NB4 (cell line): ENCODE results near the gene DLX3.

ENCODE experiments used
- CTCF ChIP-seq: IDR thresholded peaks from one replicate; pipeline ENCODE4 v1.5.1; 2012; ENCODE audit warnings: low read depth, low read length
- POLR2A ChIP-seq: IDR thresholded peaks from 2 replicates; pipeline ENCODE4 v1.6.1; 2011; ENCODE audit warnings: mild to moderate bottlenecking; ENCODE audit not compliant: insufficient read length; ENCODE audit errors: extremely low read depth
- TF ChIP-seq, protein P1 (sequence below): IDR thresholded peaks from 2 replicates; pipeline ENCODE4 v1.6.1; 2011; ENCODE audit warnings: low read depth, low read length

DNA sequence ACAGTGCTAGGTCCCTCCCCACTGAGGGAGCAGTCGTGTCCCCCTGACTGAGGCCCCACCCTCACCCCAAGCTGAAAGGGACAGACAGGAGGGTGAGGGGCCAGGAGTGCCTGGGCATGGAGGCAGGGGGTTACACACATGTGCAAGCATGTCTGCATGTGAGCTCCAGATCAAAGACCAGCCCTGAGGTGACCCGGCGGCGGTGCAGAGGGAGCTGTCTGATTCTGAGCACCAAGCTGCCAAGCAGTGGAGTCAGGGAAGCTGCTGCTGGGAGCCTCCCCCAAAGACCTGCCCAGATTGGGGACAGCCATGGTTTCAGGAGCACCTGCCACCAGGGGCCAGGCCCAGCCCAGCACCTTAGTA lies 5.5 kb downstream of the DLX3 start:
- no peak for TF ChIP-seq CTCF
- TF ChIP-seq, protein P1, sequence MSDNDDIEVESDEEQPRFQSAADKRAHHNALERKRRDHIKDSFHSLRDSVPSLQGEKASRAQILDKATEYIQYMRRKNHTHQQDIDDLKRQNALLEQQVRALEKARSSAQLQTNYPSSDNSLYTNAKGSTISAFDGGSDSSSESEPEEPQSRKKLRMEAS = no peak
- TF ChIP-seq POLR2A = no peak
